Small intestine (tissue), 7 donors: Measurements from ENCODE around the gene ADAMTS20. TPM values are rescaled to one million over a fixed set of nuclear protein-coding genes. Genes with fewer than 3 reads are reported as not detected.

Experiments used
- DNase-seq, 2 donors: peaks; one replicate each; pipeline versions ENCODE4 v3.0.0 to v3.0.0-alpha.2; 2013
- FAIRE-seq: peaks from 2 replicates; lab custom pipeline; 2012; peaks lifted over from hg19 to GRCh38; lab: Jason Lieb, UNC
- H3K27ac ChIP-seq, 3 donors: one replicate each; pipeline ENCODE4 v1.5.1; 2013; ENCODE audit warnings: low read length in 2 of 3, mild to moderate bottlenecking in 2 of 3, control low read depth in 1 of 3, inconsistent platforms in 1 of 3, low read depth in 1 of 3, moderate library complexity in 1 of 3
- H3K27me3 ChIP-seq, 3 donors: one replicate each; pipeline ENCODE4 v1.6.1; 2013; ENCODE audit warnings: low read length in 3 of 3, inconsistent platforms in 1 of 3; ENCODE audit not compliant: control insufficient read depth in 3 of 3, insufficient read depth in 3 of 3
- H3K36me3 ChIP-seq, 3 donors: one replicate each; pipeline ENCODE4 v1.6.1; 2013; ENCODE audit warnings: low read length in 3 of 3, inconsistent platforms in 1 of 3, low read depth in 1 of 3, mild to moderate bottlenecking in 1 of 3, moderate library complexity in 1 of 3; ENCODE audit not compliant: control insufficient read depth in 3 of 3, insufficient read depth in 2 of 3
- H3K4me1 ChIP-seq, 3 donors: one replicate each; pipeline ENCODE4 v1.6.1; 2013; ENCODE audit warnings: low read length in 2 of 3, inconsistent platforms in 1 of 3, low read depth in 1 of 3, mild to moderate bottlenecking in 1 of 3, moderate library complexity in 1 of 3; ENCODE audit not compliant: control insufficient read depth in 3 of 3, insufficient read depth in 2 of 3
- H3K4me3 ChIP-seq, 3 donors: one replicate each; pipeline ENCODE4 v1.5.1; 2013; ENCODE audit warnings: low read length in 3 of 3, control low read depth in 1 of 3, inconsistent platforms in 1 of 3, low read depth in 1 of 3, mild to moderate bottlenecking in 1 of 3, moderate library complexity in 1 of 3
- H3K9me3 ChIP-seq, 2 donors: one replicate each; pipeline ENCODE4 v1.6.1; 2013; ENCODE audit warnings: low read depth in 1 of 2, low read length in 1 of 2; ENCODE audit not compliant: control insufficient read depth in 2 of 2, insufficient read depth in 1 of 2
- whole genome bisulfite sequencing, 3 donors: extraction: QIAGEN DNeasy Blood & Tissue Kit; methylation state at CpG; one replicate each; pipeline ENCODE4 v1.1.7; 2013; 5-methylcytosine and 5-hydroxymethylcytosine counted together
- polyA plus RNA-seq, 4 donors: library from polyadenylated mRNA; stranded (reverse) in 3 of 4; unstranded in 1 of 4; fragments of 200-250 nt in 3 of 4; fragments of 120-200 nt in 1 of 4; gene quantifications; one replicate each; pipeline versions ENCODE4 v1.2.1 to v1.2.3, GENCODE V29; 2013
- donor health status: healthy with polysubstance abuse.
- donor health status: control.
- donor health status: control.
- donor health status: Bipolar disorder and iron deficiency.
- donor health status: healthy.

The ADAMTS20 gene
- polyA plus RNA-seq, 4 donors: not detected

DNA sequence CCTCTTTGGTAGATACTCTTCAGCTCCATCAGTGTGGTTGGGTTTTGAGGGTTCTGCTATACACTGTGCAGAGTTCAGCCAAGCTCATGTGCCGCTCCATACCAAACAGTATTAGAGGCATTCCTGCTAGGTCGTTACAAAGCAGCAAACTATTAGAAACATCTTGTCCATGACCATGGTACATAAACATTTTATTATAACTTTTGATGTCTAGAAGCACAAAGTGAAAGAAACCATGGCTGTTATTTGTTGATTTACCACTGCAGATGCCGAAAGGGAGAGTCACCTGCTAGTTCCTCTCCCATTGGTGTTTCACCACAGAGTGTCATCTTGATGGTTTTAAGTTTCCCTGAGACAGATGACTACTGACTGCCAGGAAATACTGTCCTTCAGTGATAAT, 242.0 kb downstream of the ADAMTS20 start:
- Histone ChIP-seq H3K4me3 (no peak overlapping the region), H3K9me3 (no peaks in the 10 kb centered on the region), H3K27me3 (no peaks in the 10 kb centered on the region), H3K4me1 (no peaks in the 10 kb centered on the region), H3K27ac (no peak overlapping the region), H3K36me3 (no peaks in the 10 kb centered on the region)
- DNase-seq: no peak
- 79 to 81% (median 80%) methylated on average over 3 of the region's 3 CpGs for WGBS, 3 donors
- no peak for FAIRE-seq

DNA sequence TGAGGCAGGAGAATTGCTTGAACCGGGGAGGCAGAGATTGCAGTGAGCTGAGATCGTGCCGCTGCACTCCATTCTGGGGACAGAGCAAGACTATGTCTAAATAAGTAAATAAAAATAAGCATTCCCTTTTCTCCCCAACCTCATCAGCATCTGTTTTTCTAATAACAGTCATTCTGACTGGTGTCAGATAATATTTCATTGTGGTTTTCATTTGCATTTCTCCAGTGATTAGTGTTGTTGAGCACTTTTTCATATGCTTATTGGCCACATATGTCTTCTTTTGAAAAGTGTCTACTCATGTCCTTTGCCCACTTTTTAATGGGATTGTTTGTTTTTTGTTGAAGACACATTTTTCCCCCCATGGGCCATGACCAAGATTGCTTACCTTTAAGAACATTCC, 243.2 kb downstream of the ADAMTS20 start:
- Histone ChIP-seq H3K4me1 (no peaks in the 10 kb centered on the region), H3K27me3 (no peaks in the 10 kb centered on the region), H3K4me3 (no peak overlapping the region), H3K36me3 (no peaks in the 10 kb centered on the region), H3K9me3 (no peaks in the 10 kb centered on the region), H3K27ac (no peak overlapping the region)
- 96 to 98% (median 96%) methylated on average over 3 of the region's 3 CpGs for WGBS, 3 donors
- no peak for FAIRE-seq
- no peak for DNase-seq

DNA sequence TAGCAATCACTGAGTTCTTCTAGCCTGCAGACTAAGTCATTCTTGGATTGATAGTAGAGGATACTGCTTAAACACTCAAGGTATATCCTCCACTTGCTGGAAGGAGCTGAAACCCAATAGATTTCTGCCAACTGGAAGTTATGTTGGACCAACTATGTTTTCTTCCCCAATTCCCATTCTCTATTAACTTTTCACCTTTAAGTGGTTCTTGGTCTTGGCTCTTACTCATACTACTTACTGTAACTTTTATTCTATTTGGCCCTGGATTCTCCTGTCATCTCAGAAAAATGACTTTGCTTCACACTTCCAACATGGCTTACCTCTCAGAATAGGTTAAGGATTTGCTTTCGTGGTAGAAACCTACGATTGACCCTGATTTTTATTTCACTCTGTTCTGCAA, 244.9 kb downstream of the ADAMTS20 start:
- FAIRE-seq (no peak), DNase-seq (no peak)
- 75 to 90% (median 80%) methylated on average over 2 of the region's 2 CpGs for WGBS, 3 donors

DNA sequence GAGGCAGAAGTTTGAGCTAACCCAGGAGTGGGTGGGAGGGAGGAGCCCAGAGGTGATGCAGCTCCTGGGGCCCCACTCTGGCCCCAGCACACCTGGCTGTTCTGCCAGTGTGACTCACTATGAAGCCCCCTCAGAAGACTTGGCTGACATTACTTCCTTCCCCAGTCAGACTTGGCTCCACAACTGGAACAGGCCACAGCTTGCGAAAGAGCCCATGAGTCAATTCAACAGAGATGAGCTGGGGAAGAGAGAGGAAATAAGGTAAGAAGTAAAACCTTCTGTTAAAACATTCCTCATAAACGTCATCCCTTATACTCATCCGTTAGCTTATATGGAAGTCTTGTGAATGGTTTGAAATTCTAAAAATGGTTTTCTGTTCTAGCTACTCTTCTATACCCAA, 245.9 kb downstream of the ADAMTS20 start:
- WGBS, 3 donors: 82 to 87% (median 84%) methylated on average over 3 of the region's 3 CpGs
- no peaks in the 10 kb centered on the region for H3K27me3 ChIP-seq
- no peak overlapping the region for H3K27ac ChIP-seq
- FAIRE-seq: no peak
- H3K4me1 ChIP-seq: no peaks in the 10 kb centered on the region
- DNase-seq: no peak
- H3K4me3 ChIP-seq: no peak overlapping the region
- H3K9me3 ChIP-seq: no peaks in the 10 kb centered on the region
- no peaks in the 10 kb centered on the region for H3K36me3 ChIP-seq

More for the DNA sequence above, 244.9 kb downstream of the ADAMTS20 start:
- H3K4me1 ChIP-seq: no peaks in the 10 kb centered on the region
- H3K36me3 ChIP-seq: no peaks in the 10 kb centered on the region
- H3K27ac ChIP-seq: no peak overlapping the region
- H3K27me3 ChIP-seq: no peaks in the 10 kb centered on the region
- H3K4me3 ChIP-seq: peak overlapping the region in 1 of 3 donors; percentile 14
- no peaks in the 10 kb centered on the region for H3K9me3 ChIP-seq

DNA sequence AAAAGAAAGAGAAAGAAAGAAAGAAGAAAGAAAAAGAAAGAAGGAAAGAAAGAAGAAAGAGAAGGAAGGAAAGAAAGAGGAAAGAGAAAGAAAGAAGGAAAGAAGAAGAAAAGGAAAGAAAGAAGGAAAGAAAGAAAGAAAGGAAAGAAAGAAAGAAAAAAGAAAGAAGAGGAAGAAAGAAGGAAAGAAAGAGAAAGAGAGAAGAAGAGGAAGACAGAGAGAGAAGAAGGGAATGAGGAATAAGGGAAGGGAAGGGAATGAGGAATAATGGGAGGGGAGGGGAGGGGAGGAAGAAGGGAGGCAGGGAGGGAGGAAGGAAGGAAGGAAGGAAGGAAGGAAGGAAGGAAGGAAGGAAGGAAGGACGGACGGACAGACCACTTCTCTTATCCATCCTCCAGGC, 246.9 kb downstream of the ADAMTS20 start:
- Histone ChIP-seq H3K27ac (no peak overlapping the region), H3K9me3 (no peaks in the 10 kb centered on the region), H3K4me1 (no peaks in the 10 kb centered on the region), H3K36me3 (no peaks in the 10 kb centered on the region), H3K27me3 (no peaks in the 10 kb centered on the region), H3K4me3 (no peak overlapping the region)
- FAIRE-seq (no peak), DNase-seq (no peak)
- WGBS, 3 donors: 75 to 90% (median 83%) methylated on average over 2 of the region's 2 CpGs

Other genes with a start within 250 kb of the ADAMTS20 start
- gene PUS7L, start 206.6 kb upstream of the ADAMTS20 start, polyA plus RNA-seq: 1 to 10 TPM; 1.6 to 8.9 (median 2.8) TPM
- gene IRAK4, start 206.7 kb upstream of the ADAMTS20 start, polyA plus RNA-seq: 10 to 100 TPM; 10.6 to 19.9 (median 16.0) TPM